Measurements from ENCODE around the gene KRT75. TPM values are rescaled to one million over a fixed set of nuclear protein-coding genes. Genes with fewer than 3 reads are reported as not detected.

KRT75 gene
- total RNA-seq, 1 donor from 2014 or later: not detected

DNA sequence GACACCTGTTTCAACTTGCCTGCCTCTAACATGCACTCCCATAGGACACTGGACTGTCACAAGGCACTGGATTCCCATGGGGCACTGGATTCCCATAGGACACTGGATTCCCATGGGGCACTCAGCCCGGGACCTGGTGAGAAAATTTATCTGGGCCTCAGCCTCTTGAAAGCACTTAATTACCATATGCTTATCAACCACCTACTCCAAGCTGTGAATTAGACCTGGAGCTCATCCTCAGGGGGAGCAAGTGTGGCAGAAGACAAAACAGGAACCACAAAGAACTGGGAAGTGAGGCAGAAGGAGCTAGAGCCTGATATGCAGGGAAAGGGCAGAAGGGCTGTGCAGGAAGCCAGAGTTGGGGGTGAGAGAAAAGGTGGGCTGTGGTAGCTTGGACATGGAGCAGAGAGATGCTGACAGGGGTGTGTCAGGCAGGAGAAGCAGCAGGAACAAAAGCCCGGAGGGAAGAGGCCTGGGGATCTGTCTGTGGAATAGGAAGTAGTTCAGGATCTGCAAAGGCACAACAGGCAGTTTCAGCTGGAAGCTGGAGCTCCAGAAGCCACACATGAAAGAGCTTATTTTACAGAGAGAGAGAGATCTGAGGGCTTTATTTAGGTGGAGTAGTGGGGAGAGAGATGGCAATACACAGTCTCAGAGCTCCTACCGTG is 31.2 kb downstream of the KRT75 start:
- Mint-ChIP-seq H3K36me3 (ENCODE audit: low read depth) (no peaks in the 10 kb centered on the region), H3K27ac (ENCODE audit: unreplicated experiment) (no peak overlapping the region), H3K4me1 (ENCODE audit: low read depth) (no peaks in the 10 kb centered on the region), H3K27me3 (ENCODE audit: low read depth) (peaks cover 27% of the 10 kb centered on the region), H3K4me3 (ENCODE audit: unreplicated experiment) (no peak overlapping the region), H3K9me3 (ENCODE audit: low read depth) (no peaks in the 10 kb centered on the region)
- TF ChIP-seq, protein P1, sequence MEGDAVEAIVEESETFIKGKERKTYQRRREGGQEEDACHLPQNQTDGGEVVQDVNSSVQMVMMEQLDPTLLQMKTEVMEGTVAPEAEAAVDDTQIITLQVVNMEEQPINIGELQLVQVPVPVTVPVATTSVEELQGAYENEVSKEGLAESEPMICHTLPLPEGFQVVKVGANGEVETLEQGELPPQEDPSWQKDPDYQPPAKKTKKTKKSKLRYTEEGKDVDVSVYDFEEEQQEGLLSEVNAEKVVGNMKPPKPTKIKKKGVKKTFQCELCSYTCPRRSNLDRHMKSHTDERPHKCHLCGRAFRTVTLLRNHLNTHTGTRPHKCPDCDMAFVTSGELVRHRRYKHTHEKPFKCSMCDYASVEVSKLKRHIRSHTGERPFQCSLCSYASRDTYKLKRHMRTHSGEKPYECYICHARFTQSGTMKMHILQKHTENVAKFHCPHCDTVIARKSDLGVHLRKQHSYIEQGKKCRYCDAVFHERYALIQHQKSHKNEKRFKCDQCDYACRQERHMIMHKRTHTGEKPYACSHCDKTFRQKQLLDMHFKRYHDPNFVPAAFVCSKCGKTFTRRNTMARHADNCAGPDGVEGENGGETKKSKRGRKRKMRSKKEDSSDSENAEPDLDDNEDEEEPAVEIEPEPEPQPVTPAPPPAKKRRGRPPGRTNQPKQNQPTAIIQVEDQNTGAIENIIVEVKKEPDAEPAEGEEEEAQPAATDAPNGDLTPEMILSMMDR (IDR thresholded peaks at IDR 0.05): no peak
- no peak for DNase-seq (ENCODE audit: low spot score)

DNA sequence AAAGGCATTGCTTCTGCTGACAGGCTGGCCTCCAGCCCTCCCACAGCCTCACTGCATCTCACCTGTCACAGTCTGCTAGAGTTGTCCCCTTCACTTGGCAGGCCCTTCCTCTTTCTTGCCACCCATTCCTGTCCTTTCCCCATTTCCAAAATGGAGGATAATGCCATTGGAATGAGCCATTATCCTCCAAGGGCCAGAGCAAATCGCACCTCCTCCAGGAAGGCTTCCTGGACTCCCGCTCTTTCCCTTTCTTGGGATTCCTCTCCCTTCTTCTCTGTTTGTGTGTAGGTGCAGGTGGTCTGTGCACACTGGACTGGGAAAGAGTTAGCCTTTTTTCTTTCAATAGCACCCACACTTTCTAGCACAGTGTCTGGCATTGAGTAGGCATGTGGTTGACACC is 31.8 kb downstream of the KRT75 start:
- no peaks in the 10 kb centered on the region for H3K36me3 Mint-ChIP-seq (ENCODE audit: low read depth)

DNA sequence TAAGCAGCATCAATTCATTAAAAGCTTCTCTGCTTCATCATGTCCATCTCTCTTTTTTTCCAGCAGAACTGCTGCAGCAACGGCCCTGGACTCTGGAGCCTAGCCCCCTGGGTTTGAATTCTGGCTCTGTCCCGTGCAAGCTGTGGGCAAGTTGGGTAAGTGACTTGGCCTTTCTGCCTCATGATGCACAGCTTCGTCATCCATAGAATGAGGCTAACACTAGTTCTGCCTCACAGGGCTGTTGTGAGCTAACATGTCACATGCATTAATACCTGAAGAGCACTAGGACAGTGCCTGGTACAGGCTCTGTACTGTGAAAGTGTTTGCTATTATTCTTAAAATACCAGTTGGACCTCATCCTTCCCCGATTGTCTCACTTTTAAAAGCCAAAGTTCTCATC is 32.2 kb downstream of the KRT75 start:
- H3K27ac Mint-ChIP-seq (ENCODE audit: unreplicated experiment): no peak overlapping the region
- H3K4me1 Mint-ChIP-seq (ENCODE audit: low read depth): no peaks in the 10 kb centered on the region
- peaks cover 33% of the 10 kb centered on the region for H3K27me3 Mint-ChIP-seq (ENCODE audit: low read depth)
- no peaks in the 10 kb centered on the region for H3K9me3 Mint-ChIP-seq (ENCODE audit: low read depth)
- no peak for DNase-seq (ENCODE audit: low spot score)
- TF ChIP-seq, protein P1 (IDR thresholded peaks at IDR 0.05): no peak
- H3K36me3 Mint-ChIP-seq (ENCODE audit: low read depth): no peaks in the 10 kb centered on the region
- H3K4me3 Mint-ChIP-seq (ENCODE audit: unreplicated experiment): no peak overlapping the region

More for the DNA sequence above, 31.8 kb downstream of the KRT75 start:
- peaks cover 29% of the 10 kb centered on the region for H3K27me3 Mint-ChIP-seq (ENCODE audit: low read depth)
- TF ChIP-seq, protein P1 (IDR thresholded peaks at IDR 0.05): no peak
- H3K9me3 Mint-ChIP-seq (ENCODE audit: low read depth): no peaks in the 10 kb centered on the region
- H3K4me1 Mint-ChIP-seq (ENCODE audit: low read depth): no peaks in the 10 kb centered on the region
- H3K4me3 Mint-ChIP-seq (ENCODE audit: unreplicated experiment): no peak overlapping the region
- no peak overlapping the region for H3K27ac Mint-ChIP-seq (ENCODE audit: unreplicated experiment)
- no peak for DNase-seq (ENCODE audit: low spot score)

DNA sequence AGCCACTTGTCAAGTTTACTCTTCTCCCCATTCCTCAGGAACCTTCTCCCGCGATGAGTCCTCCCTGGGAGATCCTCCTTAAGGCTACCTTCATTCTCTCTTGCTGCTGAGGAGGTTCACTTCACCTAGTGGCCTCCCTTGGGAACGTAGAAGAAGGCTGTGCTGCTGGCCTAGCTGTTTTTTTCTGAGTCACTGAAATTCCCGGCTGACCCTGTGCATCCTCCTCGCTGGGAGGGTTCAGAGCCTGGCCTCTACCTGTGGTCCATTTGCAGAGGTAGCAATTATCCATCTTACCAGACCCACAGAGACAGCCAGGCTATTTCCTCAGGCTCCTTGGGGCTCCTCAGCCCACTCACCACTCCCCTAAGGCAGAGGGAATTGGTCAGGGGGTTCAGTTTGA is 32.6 kb downstream of the KRT75 start:
- DNase-seq (ENCODE audit: low spot score): no peak
- Mint-ChIP-seq H3K4me3 (ENCODE audit: unreplicated experiment) (no peak overlapping the region), H3K27ac (ENCODE audit: unreplicated experiment) (no peak overlapping the region), H3K36me3 (ENCODE audit: low read depth) (no peaks in the 10 kb centered on the region), H3K9me3 (ENCODE audit: low read depth) (no peaks in the 10 kb centered on the region), H3K27me3 (ENCODE audit: low read depth) (peaks cover 36% of the 10 kb centered on the region), H3K4me1 (ENCODE audit: low read depth) (no peaks in the 10 kb centered on the region)
- TF ChIP-seq, protein P1 (IDR thresholded peaks at IDR 0.05): no peak

DNA sequence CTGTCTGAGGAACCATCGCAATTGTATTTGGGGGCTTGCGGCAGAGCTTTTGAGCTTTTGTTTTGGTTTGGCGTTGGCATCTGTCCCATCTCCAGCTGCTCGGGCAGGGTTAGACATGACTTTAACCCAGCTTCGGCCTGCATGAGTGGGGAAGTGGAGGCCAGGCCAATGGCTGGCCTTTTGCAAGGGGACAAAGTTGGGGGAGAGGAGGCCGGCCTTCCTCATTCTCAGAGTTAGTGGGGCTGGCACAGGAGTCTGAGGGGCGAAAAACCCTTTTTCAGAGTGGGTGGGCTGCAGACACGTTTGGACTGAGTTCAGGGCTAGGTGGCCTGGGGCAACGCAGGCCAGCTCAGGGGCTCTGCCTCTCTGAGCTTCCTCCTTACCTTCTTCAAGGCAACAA is 33.3 kb downstream of the KRT75 start:
- H3K36me3 Mint-ChIP-seq (ENCODE audit: low read depth): no peaks in the 10 kb centered on the region
- H3K9me3 Mint-ChIP-seq (ENCODE audit: low read depth): no peaks in the 10 kb centered on the region
- H3K27ac Mint-ChIP-seq (ENCODE audit: unreplicated experiment): no peak overlapping the region
- H3K4me1 Mint-ChIP-seq (ENCODE audit: low read depth): no peaks in the 10 kb centered on the region
- H3K4me3 Mint-ChIP-seq (ENCODE audit: unreplicated experiment): no peak overlapping the region
- H3K27me3 Mint-ChIP-seq (ENCODE audit: low read depth): peaks cover 42% of the 10 kb centered on the region
- TF ChIP-seq, protein P1 (IDR thresholded peaks at IDR 0.05): no peak
- DNase-seq (ENCODE audit: low spot score): no peak

Data from chondrocyte (in vitro differentiated cells).